Coronary artery (tissue), 2 donors: ENCODE results near the gene RNF213.

Source experiments
- DNase-seq: peaks from one replicate; pipeline ENCODE4 v3.0.0-alpha.2; 2017; ENCODE audit warnings: low spot score
- H3K27ac ChIP-seq, 2 donors: fragments of 200-600 bp; sonication (generic); one replicate each; pipeline ENCODE4 v1.5.1; 2016 to 2019
- H3K4me3 ChIP-seq: fragments of 200-600 bp; sonication (generic); 2 replicates; pipeline ENCODE4 v1.5.1; 2016; ENCODE audit warnings: mild to moderate bottlenecking, moderate library complexity
- CTCF ChIP-seq: fragments of 200-600 bp; sonication (generic); IDR thresholded peaks from one replicate; pipeline ENCODE4 v1.5.1; 2019; ENCODE audit warnings: antibody characterized with exemption

Gene RNF213

GRCh38 chr17:80363120-80363515 is 102.5 kb downstream of the RNF213 start:
- TF ChIP-seq CTCF, result no peak
- no peak for DNase-seq
- Histone ChIP-seq H3K4me3 (no peak overlapping the region), H3K27ac (no peak overlapping the region)

- no peak for DNase-seq
- Histone ChIP-seq H3K4me3 (no peak overlapping the region), H3K27ac (no peak overlapping the region)
- TF ChIP-seq CTCF, result no peak
These were observed 103.0 kb downstream of the RNF213 start for GRCh38 chr17:80363518-80364090.

- no peak overlapping the region for H3K4me3 ChIP-seq
- no peak for DNase-seq
- no peak overlapping the region for H3K27ac ChIP-seq
- no peak for TF ChIP-seq CTCF
These were observed 103.5 kb downstream of the RNF213 start for GRCh38 chr17:80364091-80364691.

- Histone ChIP-seq H3K4me3 (no peak overlapping the region), H3K27ac (no peak overlapping the region)
- TF ChIP-seq CTCF, result no peak
- DNase-seq, result no peak
These were observed 104.6 kb downstream of the RNF213 start for GRCh38 chr17:80365001-80365965.

GRCh38 chr17:80365983-80366382 is 105.3 kb downstream of the RNF213 start:
- no peak for TF ChIP-seq CTCF
- DNase-seq, result no peak
- H3K27ac ChIP-seq, result no peak overlapping the region
- no peak overlapping the region for H3K4me3 ChIP-seq

- TF ChIP-seq CTCF, result no peak
- H3K4me3 ChIP-seq, result no peak overlapping the region
- DNase-seq, result no peak
- H3K27ac ChIP-seq, result no peak overlapping the region
These were observed 106.9 kb downstream of the RNF213 start for GRCh38 chr17:80367503-80367902.
